HG02981 (cell line): Measurements from ENCODE around the gene MICB.
"Not testable (repeated sequence)": the region's sequence is repeated elsewhere in the genome, so short reads cannot be mapped to it uniquely, and the experiment has no call there.

ENCODE experiments used
- ATAC-seq: cut with Tn5 transposase; IDR thresholded peaks from one replicate; pipeline ENCODE4 v1.9.1; 2021; ENCODE audit warnings: mild to moderate bottlenecking, moderate library complexity; ENCODE audit not compliant: unreplicated experiment

The MICB gene

DNA sequence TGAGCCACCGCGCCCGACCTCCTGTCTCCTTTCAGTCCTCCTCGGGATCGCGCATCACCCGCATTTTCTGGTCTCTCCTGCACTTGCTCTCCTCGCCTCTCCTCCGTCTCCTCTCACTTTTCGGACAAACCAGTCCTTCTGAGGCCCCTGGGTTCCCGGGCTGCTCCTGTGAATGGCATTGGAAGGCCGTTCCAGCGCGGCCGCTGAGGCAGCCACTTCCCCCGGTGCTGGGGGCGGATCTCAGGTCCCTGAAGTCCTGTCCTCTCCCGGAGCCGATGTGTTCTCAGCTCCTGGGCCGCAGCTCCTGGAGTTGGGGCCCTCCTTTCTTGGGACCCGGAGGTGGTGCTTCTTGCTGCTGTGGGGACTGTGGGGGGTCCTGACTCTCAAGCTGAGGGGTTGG is 803 bp downstream of the MICB start:
- ATAC-seq: no peak

DNA sequence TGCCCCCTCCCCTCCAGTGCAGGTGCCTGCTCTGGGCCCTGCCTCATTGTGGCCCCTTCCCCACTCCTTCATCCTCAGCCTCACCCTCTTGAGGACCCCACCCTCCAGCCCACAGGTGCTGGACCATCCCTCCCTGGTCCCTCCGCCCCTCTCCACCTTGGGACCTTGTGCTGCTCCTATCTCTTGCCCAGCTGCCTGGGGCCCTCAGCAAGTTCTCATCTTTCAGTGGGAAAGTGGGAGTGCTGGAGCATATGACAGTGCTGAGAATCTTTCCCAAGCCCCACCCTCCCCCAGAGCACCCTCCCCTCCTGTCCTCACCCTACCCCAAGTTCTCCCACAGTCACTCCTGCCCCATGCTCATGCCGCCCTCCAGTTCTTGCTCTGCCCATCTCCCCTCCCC is 1.7 kb downstream of the MICB start:
- not testable (repeated sequence) for ATAC-seq

DNA sequence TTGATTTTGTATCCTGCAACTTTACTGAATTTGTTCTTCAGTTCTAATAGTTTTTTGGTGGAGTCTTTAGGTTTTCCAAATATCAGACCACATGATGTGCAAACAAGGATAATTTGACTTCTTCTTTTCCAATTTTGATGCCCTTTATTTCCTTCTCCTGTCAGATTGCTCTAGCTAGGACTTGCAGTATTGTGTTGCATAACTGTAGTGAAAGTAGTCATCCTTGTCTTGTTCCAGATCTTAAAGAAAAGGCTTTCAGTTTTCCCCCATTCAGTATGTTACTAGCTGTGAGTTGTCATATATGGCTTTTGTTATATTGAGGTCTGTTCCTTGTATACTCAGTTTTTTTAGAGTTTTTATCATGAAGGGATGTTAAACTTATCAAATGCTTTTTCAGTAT is 4.6 kb downstream of the MICB start:
- no peak for ATAC-seq

DNA sequence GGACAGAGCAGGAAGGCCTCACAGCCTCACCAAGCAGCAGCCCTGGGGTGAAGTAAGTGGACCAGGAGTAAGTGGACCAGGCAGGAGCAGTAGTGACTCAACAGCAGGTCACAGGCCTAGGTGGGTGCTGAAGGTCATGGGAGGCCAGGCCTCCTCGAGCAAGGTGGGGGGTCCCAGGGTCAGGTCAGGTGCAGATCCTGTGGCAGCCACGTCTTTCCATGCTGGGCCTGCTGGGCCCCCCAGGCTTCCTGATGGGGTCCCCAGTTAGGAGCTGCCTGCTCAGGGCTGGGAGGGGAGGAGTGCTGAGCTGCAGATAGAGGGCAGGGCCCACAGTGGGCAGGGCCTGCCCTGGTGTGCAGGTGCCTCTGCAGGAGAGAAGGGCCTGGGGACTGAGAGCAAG is 11.1 kb downstream of the MICB start:
- not testable (repeated sequence) for ATAC-seq

DNA sequence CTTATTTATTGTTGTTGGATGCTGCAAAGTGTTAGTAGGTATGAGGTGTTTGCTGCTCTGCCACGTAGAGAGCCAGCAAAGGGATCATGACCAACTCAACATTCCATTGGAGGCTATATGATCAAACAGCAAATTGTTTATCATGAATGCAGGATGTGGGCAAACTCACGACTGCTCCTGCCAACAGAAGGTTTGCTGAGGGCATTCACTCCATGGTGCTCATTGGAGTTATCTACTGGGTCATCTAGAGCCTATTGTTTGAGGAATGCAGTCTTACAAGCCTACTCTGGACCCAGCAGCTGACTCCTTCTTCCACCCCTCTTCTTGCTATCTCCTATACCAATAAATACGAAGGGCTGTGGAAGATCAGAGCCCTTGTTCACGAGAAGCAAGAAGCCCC is 12.1 kb downstream of the MICB start:
- ATAC-seq: no peak

DNA sequence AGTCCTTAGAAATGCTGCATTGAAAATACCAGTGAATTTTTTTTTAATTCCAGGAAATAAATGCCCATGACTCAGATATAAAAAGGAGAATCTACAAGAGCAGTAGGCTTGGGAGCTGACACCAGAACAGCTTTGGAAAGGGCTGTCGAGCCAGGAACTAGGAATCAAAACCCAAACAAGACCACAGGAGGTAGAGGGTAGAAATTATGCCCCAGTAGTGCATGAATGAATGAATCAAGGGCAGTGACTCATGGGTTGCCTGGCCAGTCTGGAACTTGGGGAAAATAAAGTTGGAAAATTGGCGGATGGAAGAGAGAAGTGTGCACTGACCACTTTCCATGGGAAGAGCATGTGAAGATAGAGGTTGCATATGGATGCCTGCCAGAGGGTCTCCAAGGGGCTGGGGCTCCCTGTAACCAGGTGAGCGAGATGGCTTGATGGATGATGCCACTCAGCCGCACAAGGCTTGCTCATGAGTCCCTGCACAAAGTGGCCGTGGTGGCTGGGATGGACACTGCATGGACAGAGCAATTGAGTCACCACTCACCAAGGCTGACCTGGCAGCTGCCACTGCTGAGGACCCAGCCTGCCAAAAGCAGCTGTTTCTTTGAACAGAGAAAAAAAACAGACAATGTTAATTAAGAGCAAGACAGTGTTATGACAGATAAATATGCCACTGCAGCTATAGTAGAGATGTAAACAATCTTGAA is 15.7 kb downstream of the MICB start:
- ATAC-seq: no peak

DNA sequence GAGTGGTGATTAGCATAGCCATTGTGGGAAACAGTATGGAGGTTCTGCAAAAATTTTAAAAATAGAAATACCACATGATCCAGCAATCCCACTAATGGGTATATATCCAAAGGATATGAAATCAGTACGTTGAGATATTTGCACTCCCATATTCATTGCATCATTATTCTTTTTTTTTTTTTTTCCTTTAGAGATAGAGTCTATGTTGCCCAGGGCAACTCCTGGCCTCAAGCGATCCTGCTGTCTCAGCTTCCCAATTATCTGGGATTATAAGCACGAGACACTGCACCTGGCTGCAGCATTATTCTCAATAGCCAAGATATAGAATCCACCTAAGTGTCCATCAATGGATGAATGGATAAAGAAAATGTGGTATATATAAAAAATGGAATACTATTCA is 23.9 kb downstream of the MICB start:
- no peak for ATAC-seq

DNA sequence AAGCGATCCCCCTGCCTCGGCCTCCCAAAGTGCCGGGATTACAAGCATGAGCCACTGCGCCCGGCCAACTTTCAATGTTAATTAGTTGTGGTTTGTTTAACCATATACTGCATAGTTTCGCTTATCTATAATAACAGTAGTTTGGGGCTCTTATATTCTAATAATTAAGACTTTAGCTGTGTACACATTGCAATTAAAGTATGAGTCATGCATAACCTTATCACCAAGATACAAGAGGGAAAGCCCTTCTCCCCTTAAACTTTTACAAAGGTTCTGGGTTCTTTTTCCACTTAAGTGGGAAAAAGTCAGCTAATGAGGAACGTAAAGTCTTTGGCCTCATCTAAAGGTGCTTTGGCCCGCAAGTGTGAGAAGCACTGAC is 27.6 kb downstream of the MICB start:
- ATAC-seq: no peak

DNA sequence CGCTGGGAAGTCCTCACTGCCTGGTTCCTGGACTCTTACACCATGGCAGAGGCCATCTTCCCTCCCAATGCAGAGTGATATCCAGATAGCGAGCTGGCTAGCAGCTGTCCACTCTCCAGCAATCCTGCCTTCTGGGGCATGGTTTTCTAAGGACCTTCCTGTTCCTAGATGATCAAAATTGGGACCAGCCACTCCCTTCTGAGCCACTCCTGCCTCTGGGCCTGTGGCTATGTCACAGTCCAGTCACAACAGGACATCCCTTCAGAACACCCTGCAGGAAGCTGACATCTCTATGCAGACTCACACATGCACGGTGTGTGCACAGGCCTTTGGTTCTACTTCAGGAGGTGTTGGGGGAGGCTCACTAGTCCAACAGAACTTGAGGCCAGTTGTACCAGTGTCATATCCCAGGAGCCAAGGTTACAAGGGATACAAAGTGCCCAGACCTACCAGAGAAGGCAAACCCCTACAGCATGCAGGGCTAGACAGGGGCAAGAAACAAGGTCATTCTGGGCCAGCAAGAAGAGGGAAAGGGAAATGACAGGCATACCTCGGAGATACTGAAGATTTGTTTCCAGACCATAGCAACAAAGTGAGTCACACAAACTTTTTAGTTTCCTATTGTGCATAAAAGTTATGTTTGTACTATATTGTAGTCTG is 28.1 kb downstream of the MICB start:
- no peak for ATAC-seq

DNA sequence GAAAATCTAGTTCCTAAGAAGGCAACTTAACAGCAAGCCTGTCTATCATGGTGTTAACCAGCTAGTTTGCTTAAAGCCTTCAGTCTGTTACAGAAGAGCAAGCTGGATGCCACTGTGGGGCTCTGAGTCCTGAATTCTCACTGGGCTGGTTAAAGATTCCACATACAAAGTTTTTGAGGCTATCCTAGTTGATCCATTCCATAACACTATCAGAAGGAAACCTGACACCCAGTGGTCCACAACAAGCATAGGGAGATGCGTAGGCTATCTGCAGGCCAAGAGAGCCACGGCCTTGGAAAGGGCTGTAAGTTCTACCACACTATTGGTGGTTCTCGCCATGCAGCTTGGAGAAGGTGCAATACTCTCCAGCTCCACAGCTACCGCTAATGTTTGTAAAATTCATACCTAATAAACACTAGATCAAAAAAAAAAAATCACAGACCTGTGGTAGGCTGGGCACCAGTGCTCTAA is 30.4 kb downstream of the MICB start:
- no peak for ATAC-seq

DNA sequence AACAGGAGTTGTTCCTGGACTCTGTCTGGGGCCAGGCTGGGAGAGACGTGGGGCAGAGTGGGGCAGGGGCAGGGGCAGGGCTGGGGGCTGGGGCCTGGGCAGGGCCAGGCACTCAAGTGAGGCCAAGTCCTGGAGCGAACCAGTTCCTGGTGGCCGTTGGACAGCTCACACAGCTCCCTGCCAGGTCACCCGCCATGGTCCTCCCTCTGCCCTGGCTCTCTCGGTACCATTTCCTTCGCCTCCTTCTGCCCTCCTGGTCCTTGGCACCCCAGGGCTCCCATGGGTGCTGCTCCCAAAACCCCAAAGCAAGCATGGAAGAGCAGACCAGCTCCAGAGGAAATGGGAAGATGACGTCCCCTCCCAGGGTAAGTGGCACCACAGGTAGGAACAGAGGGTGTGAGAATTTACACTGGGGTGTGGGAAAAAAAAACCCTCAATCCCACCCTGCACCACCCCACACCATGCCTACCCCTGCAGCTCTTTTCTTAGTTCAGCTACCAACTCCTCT is 30.9 kb downstream of the MICB start, which contains the start of gene MCCD1:
Gene MCCD1 (plus strand): TSS at position 142 of the 508 bp plus-strand sequence. CDS start 53 bp downstream, at position 195.
- ATAC-seq: no peak

DNA sequence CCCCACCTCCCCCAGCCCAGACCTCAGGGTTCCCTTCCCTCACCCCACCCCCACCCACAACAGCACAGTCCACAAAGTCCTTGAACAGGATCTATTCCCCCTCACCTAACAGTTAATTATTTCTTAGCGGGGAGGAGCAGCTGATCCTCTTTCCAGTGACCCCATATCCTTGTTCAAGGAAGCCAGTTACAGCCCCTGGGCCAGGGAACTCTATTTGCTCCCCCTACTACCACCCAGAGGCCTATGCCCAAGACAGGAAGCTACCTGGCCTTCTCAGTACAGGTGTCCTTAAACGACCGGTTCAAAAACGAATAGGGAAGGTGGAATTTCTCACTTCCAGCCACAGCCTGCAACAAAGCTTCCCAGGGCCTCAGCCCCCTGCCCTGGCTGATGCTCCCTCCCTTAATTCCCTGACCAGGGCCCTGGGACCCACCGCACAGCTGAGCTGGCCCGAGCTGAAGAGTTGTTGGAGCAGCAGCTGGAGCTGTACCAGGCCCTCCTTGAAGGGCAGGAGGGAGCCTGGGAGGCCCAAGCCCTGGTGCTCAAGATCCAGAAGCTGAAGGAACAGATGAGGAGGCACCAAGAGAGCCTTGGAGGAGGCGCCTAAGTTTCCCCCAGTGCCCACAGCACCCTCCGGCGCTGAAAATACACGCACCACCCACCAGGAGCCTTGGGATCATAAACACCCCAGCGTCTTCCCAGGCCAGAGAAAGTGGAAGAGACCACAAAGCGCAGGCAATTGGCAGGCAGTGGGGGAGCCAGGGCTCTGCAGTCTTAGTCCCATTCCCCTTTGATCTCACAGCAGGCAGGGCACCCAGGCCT is 31.6 kb downstream of the MICB start:
- ATAC-seq: no peak

DNA sequence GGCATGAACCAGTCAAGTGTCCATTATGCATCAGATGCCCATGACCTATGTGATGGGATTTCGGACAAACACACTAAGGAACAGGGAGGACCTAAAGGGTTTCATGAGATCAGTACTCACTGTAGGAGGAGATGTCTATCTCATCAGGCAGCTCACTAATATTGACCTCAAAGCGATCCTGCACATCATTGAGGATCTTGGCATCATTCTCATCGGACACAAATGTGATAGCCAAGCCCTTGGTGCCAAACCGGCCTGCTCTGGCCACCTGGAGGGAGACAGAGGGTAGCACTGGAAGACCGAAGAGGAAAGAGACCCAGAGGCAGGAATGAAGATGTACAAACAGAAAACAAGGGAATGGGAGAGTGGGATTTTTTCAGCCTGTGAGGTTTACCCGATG is 32.7 kb downstream of the MICB start:
- no peak for ATAC-seq

DNA sequence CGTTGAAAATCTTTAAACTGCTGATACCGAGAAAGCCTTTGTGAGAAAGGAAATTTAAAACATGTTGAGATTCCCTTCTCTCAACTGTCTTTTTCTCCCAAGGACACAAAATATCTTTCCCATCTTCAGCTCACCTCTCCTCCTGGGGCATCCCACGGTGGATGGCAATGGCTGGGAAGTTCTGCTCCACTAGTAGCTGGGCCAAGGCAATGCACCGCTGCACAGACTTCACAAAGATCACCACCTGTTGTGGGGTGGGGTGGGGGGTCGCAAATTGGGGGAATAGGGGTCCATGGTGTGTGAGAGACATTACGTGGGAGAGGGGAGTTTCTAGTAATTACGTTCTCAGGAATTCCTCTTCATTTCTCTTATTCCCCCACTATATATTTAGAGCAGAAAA is 33.2 kb downstream of the MICB start:
- ATAC-seq: no peak

DNA sequence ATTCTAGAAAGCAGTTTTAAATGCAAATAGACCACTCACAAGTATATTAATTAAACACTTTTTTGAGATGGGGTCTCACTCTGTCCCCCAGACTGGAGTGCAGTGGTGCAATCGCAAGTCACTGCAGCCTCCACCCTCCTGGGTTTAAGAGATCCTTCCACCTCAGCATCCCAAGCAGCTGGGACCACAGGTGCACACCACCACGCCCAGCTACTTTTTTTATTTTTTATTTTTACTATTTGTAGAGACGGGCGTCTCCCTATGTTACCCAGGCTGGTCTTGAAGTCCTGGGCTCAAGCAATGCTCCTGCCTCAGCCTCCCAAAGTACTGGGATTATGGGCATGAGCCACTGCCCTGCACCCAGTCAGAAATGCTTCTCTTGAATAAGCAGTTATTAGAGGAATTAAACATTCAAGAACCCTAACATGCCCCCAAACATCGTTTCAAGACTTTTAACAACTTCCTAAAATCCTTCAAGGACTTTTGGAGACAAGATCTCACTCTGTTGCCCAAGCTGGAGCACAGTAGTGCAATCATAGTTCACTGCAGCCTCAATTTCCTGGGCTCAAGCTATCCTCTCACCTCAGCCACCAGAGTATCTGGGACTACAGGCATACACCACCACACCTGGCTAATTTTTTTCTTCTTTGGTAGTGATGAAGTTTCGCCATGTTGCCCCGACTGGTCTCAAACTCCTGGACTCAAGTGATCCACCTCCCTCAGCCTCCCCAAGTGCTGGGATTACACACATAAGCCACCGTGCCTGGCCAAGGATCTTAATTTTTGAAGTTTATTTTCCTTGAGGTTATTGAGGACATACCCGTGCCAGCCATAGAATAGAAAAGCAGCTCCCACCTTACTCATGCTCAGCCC is 34.1 kb downstream of the MICB start:
- ATAC-seq: no peak

DNA sequence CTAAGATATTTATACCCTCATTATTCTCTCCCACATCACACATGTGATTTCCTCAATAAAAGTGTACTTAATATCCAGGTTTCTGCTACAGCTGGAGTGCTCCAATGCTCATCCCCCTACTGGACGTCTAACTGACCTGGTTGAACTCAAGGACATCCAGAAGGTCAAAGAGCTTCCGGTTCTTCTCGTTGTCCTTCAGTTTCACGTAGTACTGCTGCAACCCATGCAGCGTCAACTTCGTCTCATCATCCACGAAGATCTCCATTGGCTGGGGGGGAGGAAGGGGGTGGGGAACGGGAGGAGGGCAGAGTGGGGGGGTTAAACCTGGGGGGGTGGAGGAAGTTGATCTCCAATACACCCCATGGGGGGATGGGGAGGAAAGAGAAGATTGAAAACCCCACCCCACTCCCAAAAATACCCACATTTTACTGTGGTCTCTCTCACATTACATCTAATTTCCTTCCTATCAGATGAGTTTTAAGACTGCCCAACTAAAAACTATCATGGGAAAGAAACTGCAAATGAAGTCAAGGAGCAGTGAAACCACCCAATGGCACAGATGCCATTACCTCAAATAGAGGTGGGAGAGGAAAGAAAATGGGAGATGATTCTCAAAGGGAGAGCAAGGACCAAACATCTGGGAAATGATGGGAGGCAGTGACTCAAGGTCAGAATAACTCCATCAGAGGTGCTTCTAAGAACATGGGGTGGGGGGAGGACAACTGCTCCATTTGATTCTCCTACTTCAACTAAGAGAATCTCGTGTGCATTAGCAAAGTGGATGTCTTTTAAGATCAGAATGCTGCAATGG is 34.9 kb downstream of the MICB start:
- no peak for ATAC-seq

DNA sequence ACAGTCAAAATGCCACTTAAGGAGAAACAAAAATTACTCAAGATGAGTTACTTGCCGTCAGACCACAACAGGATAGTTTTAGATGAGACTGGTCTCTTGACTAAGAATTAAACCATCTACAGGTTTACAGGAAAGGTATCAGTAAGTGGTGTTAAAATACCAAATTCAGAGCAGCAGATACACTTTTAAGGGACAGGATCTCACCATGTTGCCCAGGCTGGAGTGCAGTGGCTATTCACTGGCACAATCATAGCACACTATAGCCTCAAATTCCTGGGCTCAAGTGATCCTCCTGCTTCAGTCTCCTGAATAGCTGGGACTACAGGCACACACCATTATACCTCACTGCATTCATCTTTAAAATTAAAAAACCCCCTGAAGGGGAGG is 35.5 kb downstream of the MICB start:
- ATAC-seq: no peak

DNA sequence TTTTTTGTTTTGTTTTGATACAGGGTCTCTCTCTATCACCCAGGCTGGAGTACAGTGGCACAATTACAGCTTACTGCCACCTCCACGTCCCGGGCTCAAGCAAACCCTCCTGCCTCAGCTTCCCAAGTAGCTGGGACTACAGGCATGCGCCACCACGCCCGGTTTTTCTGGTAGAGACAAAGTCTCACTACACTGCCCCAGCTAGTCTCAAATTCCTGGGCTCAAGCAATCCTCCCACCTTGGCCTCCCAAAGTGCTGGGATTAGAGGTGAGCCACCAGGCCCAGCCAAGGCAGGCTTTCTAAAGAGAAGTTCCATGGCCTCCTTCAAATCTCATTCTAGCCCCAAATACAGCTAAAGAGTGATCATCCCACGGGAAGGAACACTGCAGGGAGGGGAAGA is 36.1 kb downstream of the MICB start:
- ATAC-seq: no peak

DNA sequence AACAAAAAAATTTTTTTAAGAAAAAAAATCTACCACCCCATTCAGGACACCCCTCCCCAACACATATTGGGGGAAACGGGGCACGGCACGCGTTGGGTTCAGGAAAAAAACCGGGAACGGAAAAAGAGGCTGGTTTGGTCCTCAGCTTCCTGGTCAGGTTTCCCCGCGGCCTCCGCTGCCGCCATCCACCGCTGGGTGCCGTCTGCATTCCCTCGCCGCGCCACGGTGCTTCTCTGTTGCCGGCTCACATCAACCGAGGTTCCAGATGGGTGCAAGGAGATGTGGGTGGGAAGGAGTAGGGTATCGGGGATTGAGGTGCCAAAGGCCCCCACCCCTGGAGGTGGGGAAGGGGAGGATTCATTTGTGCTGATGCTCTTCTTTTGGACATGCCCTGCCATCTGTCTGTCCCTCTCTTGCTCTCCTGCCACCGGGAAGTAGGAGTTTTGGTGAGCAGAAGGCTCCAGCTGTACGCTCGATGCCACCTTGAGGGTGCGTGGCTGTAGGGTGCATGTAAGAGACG is 36.6 kb downstream of the MICB start:
- ATAC-seq: no peak
